GM12878 (cell line): ENCODE data around the gene INSIG2. TPM values are rescaled to one million over a fixed set of nuclear protein-coding genes. Genes with fewer than 3 reads are reported as not detected.

ENCODE experiments used
- ATAC-seq: fragments of 200-7000 bp; cut with Tn5 transposase; 3 replicates; pipeline ENCODE4 v1.9.1; 2020; ENCODE audit warnings: mild to moderate bottlenecking, moderate library complexity
- BruUV-seq: library from RNA; stranded (reverse); fragments of 400-500 nt; replicated peaks from 2 replicates; lab custom pipeline; 2021; lab: Mats Ljungman, UMichigan
- CTCF ChIA-PET: fragments of 300-600 bp; sonication (Branson Sonifier 250); formaldehyde crosslinking; extraction: SDS; loops from one replicate; lab custom pipeline; 2021; ENCODE audit warnings: inconsistent platforms; lab: Yijun Ruan, JAX
- POLR2A ChIA-PET: fragments of 350-600 bp; formaldehyde crosslinking; extraction: SDS; loops from one replicate; lab custom pipeline; 2021; ENCODE audit warnings: inconsistent platforms; lab: Charles Lee
- RAD21 ChIA-PET: fragments of 300-600 bp; sonication (Branson Sonifier 250); formaldehyde crosslinking; loops from one replicate; lab custom pipeline; 2023; ENCODE audit warnings: antibody characterized with exemption; ENCODE audit not compliant: unreplicated experiment; lab: Charles Lee
- SMC1A ChIA-PET: fragments of 300-600 bp; sonication (Branson Sonifier 250); formaldehyde crosslinking; loops from one replicate; lab custom pipeline; 2023; ENCODE audit not compliant: unreplicated experiment, uncharacterized antibody; lab: Charles Lee
- DNase-seq: peaks from one replicate; pipeline ENCODE4 v3.0.0-alpha.2; 2011; ENCODE audit warnings: low read depth, low spot score
- FAIRE-seq: peaks from 3 replicates; lab custom pipeline; 2011; peaks lifted over from hg19 to GRCh38; lab: Jason Lieb, UNC
- H2AFZ ChIP-seq: 2 replicates; pipeline ENCODE4 v1.6.0; 2011; ENCODE audit warnings: low read depth, low read length, control low read depth; ENCODE audit not compliant: control insufficient read depth
- H3K27ac ChIP-seq: 2 replicates; pipeline ENCODE4 v1.5.1; 2011; ENCODE audit warnings: control low read depth; ENCODE audit not compliant: control insufficient read depth, insufficient read depth
- H3K27me3 ChIP-seq, 2 experiments: replicated peaks in 1 of 2; 2 replicates each; pipeline versions ENCODE4 v1.6.0 to v1.6.1; 2011; ENCODE audit warnings: low read length in 1 of 2; ENCODE audit not compliant: control insufficient read depth in 2 of 2, insufficient read depth in 2 of 2
- H3K36me3 ChIP-seq, 2 experiments: 2 replicates each; pipeline ENCODE4 v1.5.1; 2011; ENCODE audit warnings: low read length in 1 of 2; ENCODE audit not compliant: control insufficient read depth in 2 of 2, insufficient read depth in 2 of 2
- H3K4me1 ChIP-seq: 2 replicates; pipeline ENCODE4 v1.6.1; 2011; ENCODE audit warnings: mild to moderate bottlenecking, low read length, moderate library complexity, mixed read lengths; ENCODE audit not compliant: control insufficient read depth, insufficient read depth
- H3K4me2 ChIP-seq: 2 replicates; pipeline ENCODE4 v1.6.0; 2011; ENCODE audit warnings: control low read depth; ENCODE audit not compliant: control insufficient read depth, insufficient read depth
- H3K4me3 ChIP-seq: fragments of 200-600 bp; sonication (generic); 2 replicates; pipeline ENCODE4 v1.5.1; 2016
- H3K79me2 ChIP-seq: 2 replicates; pipeline ENCODE4 v1.6.0; 2011; ENCODE audit warnings: low read length; ENCODE audit not compliant: control insufficient read depth, insufficient read depth
- H3K9ac ChIP-seq: 2 replicates; pipeline ENCODE4 v1.8.0; 2011; ENCODE audit warnings: low read length, control low read depth, mixed read lengths; ENCODE audit not compliant: control insufficient read depth, insufficient read depth
- H3K9me3 ChIP-seq: replicated peaks from 3 replicates; pipeline ENCODE4 v1.5.1; 2011; ENCODE audit warnings: mild to moderate bottlenecking, low read length; ENCODE audit not compliant: control insufficient read depth, insufficient read depth
- H4K20me1 ChIP-seq: 2 replicates; pipeline ENCODE4 v1.6.0; 2011; ENCODE audit not compliant: control insufficient read depth, insufficient read depth
- ASH2L ChIP-seq: fragments of 300-600, 200-600 bp; sonication (generic); IDR thresholded peaks from 2 replicates; pipeline ENCODE4 v1.6.1; 2017; ENCODE audit warnings: low read depth, mild to moderate bottlenecking, borderline replicate concordance
- GABPA ChIP-seq: IDR thresholded peaks from 2 replicates; pipeline ENCODE4 v1.6.1; 2014; ENCODE audit warnings: antibody characterized with exemption, low read depth, mild to moderate bottlenecking, inconsistent platforms
- IRF4 ChIP-seq: IDR thresholded peaks from 2 replicates; pipeline ENCODE4 v1.6.1; 2011; ENCODE audit warnings: low read depth, low read length
- JUND ChIP-seq: IDR thresholded peaks from 2 replicates; pipeline ENCODE4 v1.6.1; 2012; ENCODE audit warnings: low read depth, mild to moderate bottlenecking, low read length, improper control_type of control experiment, moderate library complexity
- RBBP5 ChIP-seq: fragments of 200-600 bp; sonication (generic); conservative IDR thresholded peaks from 2 replicates; pipeline ENCODE4 v1.6.1; 2016
- SRF ChIP-seq, 2 experiments: IDR thresholded peaks; 2 replicates each; pipeline ENCODE4 v1.6.1; 2011; ENCODE audit warnings: low read depth in 2 of 2, low read length in 2 of 2, mild to moderate bottlenecking in 1 of 2, moderate library complexity in 1 of 2
- USF1 ChIP-seq: IDR thresholded peaks from 2 replicates; pipeline ENCODE4 v1.6.1; 2011; ENCODE audit warnings: borderline replicate concordance, low read depth, mild to moderate bottlenecking, moderate library complexity, mixed read lengths, low read length; ENCODE audit not compliant: insufficient read depth; ENCODE audit errors: extremely low read length
- WGBS: methylation state at CpG from one replicate; pipeline ENCODE4 v1.1.6; 2016; ENCODE audit warnings: low lambda C conversion rate; ENCODE audit not compliant: insufficient replicate concordance, insufficient coverage; ENCODE audit errors: missing lambda C conversion rate; 5-methylcytosine and 5-hydroxymethylcytosine counted together
- in situ Hi-C: fragments of 300-500 bp; cut with MboI; formaldehyde crosslinking; loops from 9 replicates; pipeline ENCODE4 v1.14.3; 2018; ENCODE audit warnings: mixed read lengths
- intact Hi-C: fragments of 100-400 bp; cut with micrococcal nuclease; formaldehyde crosslinking; loops from one replicate; pipeline ENCODE4 v1.14.2; 2022; ENCODE audit not compliant: unreplicated experiment
- polyA plus RNA-seq, 11 experiments: library from polyadenylated mRNA; depleted of rRNA in 4 of 11; unstranded in 6 of 11; stranded (reverse) in 5 of 11; fragments of >200 nt; fragmentation: Nextera tagmentation in 4 of 11; fragmentation: Illumina TruSeq in 1 of 11; extraction: Ambion mirVana in 4 of 11; extraction: Trizol in 1 of 11; gene quantifications; 1 replicate in 1 of 11; 2 replicates in 10 of 11; pipeline versions ENCODE4 v1.2.1 to v1.2.3, GENCODE V29; 2011 to 2016; ENCODE audit warnings: inconsistent platforms in 2 of 11, missing spikeins in 2 of 11, low read depth in 1 of 11
- total RNA-seq, 4 experiments: library from RNA; depleted of rRNA in 3 of 4; stranded (reverse); fragments of >200 nt in 3 of 4; fragmentation: Illumina TruSeq in 1 of 4; extraction: Trizol in 1 of 4; gene quantifications; 2 replicates each; pipeline versions ENCODE4 v1.2.1 to v1.2.3, GENCODE V29; 2013 to 2021
- TF ChIP-seq, protein P1 (sequence below): IDR thresholded peaks from 2 replicates; pipeline ENCODE4 v1.6.1; 2012; ENCODE audit warnings: low read depth, low read length, improper control_type of control experiment
- TF ChIP-seq, protein P2 (sequence below): fragments of 450-650 bp; IDR thresholded peaks from 2 replicates; pipeline ENCODE4 v1.6.1; 2018; ENCODE audit warnings: borderline replicate concordance, mild to moderate bottlenecking; ENCODE audit not compliant: partially characterized antibody

INSIG2 gene
- total and polyA plus RNA-seq, 10 of the 15 experiments (the other 5 are each of a cell fraction or from before 2014, with no cell fraction given), result 4.9 to 92.7 (median 12.0) TPM

DNA sequence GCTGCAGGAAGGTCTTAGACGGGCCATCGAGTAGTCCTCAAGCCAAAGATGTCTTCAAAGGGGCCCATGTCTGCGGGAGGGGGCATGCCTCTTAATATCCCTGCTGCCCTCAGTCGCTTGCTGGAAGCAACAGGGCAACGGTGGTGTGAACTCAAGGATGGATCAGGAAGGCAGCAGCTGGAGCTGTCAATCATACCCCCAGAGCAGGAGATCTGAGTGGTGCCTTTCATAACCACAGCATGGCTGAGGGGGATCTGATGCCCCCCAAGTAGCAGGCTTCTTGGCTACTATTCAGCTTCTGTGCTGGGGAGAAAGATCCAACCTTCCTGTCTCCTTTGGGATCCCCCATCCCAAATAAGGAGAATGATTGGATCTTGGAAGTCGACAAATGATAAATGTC is 46.4 kb downstream of the INSIG2 start:
- ChIA-PET CTCF (interaction anchor here (1.2 kb wide), 1 partner anchor 102 kb away, joined by 3 read pairs; no protein-coding TSS in a partner anchor), SMC1A (interaction anchor here (1.2 to 1.6 kb wide), 3 partner anchors 11 to 55 kb away, joined by 3 to 4 read pairs (median 3); no protein-coding TSS in a partner anchor)
- H3K4me3 ChIP-seq, result no peak overlapping the region
- no peak overlapping the region for H2AFZ ChIP-seq
- H3K27me3 ChIP-seq, result no peaks in the 10 kb centered on the region
- no peak overlapping the region for H3K9ac ChIP-seq
- no peak overlapping the region for H3K4me2 ChIP-seq
- WGBS, result 8% methylated on average over 6 of the region's 6 CpGs
- no peaks in the 10 kb centered on the region for H3K79me2 ChIP-seq
- no peak for FAIRE-seq
- TF ChIP-seq ASH2L (no peak), SRF (IDR thresholded peaks at IDR 0.05; ENCODE audit: low read depth in 2 of 2, low read length in 2 of 2) (no peak), JUND (no peak), USF1 (no peak), IRF4 (no peak), RBBP5 (no peak), GABPA (no peak)
- TF ChIP-seq, protein P1, sequence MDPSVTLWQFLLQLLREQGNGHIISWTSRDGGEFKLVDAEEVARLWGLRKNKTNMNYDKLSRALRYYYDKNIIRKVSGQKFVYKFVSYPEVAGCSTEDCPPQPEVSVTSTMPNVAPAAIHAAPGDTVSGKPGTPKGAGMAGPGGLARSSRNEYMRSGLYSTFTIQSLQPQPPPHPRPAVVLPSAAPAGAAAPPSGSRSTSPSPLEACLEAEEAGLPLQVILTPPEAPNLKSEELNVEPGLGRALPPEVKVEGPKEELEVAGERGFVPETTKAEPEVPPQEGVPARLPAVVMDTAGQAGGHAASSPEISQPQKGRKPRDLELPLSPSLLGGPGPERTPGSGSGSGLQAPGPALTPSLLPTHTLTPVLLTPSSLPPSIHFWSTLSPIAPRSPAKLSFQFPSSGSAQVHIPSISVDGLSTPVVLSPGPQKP, result no peak
- TF ChIP-seq, protein P2, sequence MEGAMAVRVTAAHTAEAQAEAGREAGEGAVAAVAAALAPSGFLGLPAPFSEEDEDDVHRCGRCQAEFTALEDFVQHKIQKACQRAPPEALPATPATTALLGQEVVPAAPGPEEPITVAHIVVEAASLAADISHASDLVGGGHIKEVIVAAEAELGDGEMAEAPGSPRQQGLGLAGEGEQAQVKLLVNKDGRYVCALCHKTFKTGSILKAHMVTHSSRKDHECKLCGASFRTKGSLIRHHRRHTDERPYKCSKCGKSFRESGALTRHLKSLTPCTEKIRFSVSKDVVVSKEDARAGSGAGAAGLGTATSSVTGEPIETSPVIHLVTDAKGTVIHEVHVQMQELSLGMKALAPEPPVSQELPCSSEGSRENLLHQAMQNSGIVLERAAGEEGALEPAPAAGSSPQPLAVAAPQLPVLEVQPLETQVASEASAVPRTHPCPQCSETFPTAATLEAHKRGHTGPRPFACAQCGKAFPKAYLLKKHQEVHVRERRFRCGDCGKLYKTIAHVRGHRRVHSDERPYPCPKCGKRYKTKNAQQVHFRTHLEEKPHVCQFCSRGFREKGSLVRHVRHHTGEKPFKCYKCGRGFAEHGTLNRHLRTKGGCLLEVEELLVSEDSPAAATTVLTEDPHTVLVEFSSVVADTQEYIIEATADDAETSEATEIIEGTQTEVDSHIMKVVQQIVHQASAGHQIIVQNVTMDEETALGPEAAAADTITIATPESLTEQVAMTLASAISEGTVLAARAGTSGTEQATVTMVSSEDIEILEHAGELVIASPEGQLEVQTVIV, result no peak
- TF ChIP-seq, all 136 proteins: peak for 0
- in situ Hi-C loops (no loop called here), intact Hi-C loops (no loop called here)
- Histone ChIP-seq H3K9me3 (no peaks in the 10 kb centered on the region), H3K27ac (no peak overlapping the region), H3K4me1 (no peaks in the 10 kb centered on the region), H4K20me1 (no peaks in the 10 kb centered on the region), H3K36me3 (no peaks in the 10 kb centered on the region)
- no TSS peak for BruUV-seq
- ChIA-PET RAD21 (no interaction called here), POLR2A (no interaction called here)
- ATAC-seq (no peak), DNase-seq (no peak)
